MM.1S (cell line): ENCODE data around the gene GFPT2.

Experiments
- DNase-seq: peaks from one replicate; pipeline ENCODE4 v3.0.0-alpha.2; 2015
- H2AFZ ChIP-seq: fragments of 300-600 bp; sonication (generic); 2 replicates; pipeline ENCODE4 v1.6.0; 2016; ENCODE audit warnings: antibody characterized with exemption, low read length
- H3F3A ChIP-seq: fragments of 300-600 bp; sonication (generic); 2 replicates; pipeline ENCODE4 v1.6.1; 2016; ENCODE audit warnings: mild to moderate bottlenecking, antibody characterized with exemption, low read length, moderate library complexity, mixed read lengths; ENCODE audit not compliant: insufficient read depth
- H3K27ac ChIP-seq: fragments of 300-600 bp; sonication (generic); 2 replicates; pipeline ENCODE4 v1.5.1; 2016; ENCODE audit warnings: mild to moderate bottlenecking, low read length
- H3K27me3 ChIP-seq: fragments of 300-600 bp; sonication (generic); replicated peaks from 2 replicates; pipeline ENCODE4 v1.6.0; 2016; ENCODE audit warnings: low read length; ENCODE audit not compliant: insufficient read depth
- H3K36me3 ChIP-seq: fragments of 300-600 bp; sonication (generic); replicated peaks from 2 replicates; pipeline ENCODE4 v1.6.1; 2016; ENCODE audit warnings: mild to moderate bottlenecking, low read length, mixed read lengths; ENCODE audit not compliant: insufficient read depth
- H3K4me1 ChIP-seq: fragments of 300-600 bp; sonication (generic); 2 replicates; pipeline ENCODE4 v1.6.1; 2016; ENCODE audit warnings: low read length, mixed read lengths
- H3K4me2 ChIP-seq: fragments of 300-600 bp; sonication (generic); 2 replicates; pipeline ENCODE4 v1.6.0; 2016; ENCODE audit warnings: low read depth, low read length
- H3K4me3 ChIP-seq: fragments of 300-600 bp; sonication (generic); 2 replicates; pipeline ENCODE4 v1.5.1; 2016; ENCODE audit warnings: low read length, mixed read lengths
- H3K79me2 ChIP-seq: fragments of 300-600 bp; sonication (generic); 2 replicates; pipeline ENCODE4 v1.6.1; 2016; ENCODE audit warnings: mixed run types, low read length, mixed read lengths
- H3K9ac ChIP-seq: fragments of 300-600 bp; sonication (generic); 2 replicates; pipeline ENCODE4 v1.6.1; 2016; ENCODE audit warnings: low read length, mixed read lengths
- H3K9me2 ChIP-seq: fragments of 300-600 bp; sonication (generic); replicated peaks from 2 replicates; pipeline ENCODE4 v1.6.1; 2016; ENCODE audit warnings: mild to moderate bottlenecking, low read length, mixed read lengths; ENCODE audit not compliant: insufficient read depth
- H3K9me3 ChIP-seq: fragments of 300-600 bp; sonication (generic); replicated peaks from 2 replicates; pipeline ENCODE4 v1.6.1; 2016; ENCODE audit warnings: mild to moderate bottlenecking, low read length, mixed read lengths; ENCODE audit not compliant: insufficient read depth
- H4K20me1 ChIP-seq: fragments of 300-600 bp; sonication (generic); 2 replicates; pipeline ENCODE4 v1.6.1; 2016; ENCODE audit warnings: mild to moderate bottlenecking, low read length, moderate library complexity, mixed read lengths; ENCODE audit not compliant: insufficient read depth
- CTCF ChIP-seq: fragments of 300-600 bp; sonication (generic); IDR thresholded peaks from 2 replicates; pipeline ENCODE4 v1.5.1; 2016; ENCODE audit warnings: antibody characterized with exemption, low read length, mixed read lengths
- EZH2 ChIP-seq: fragments of 300-600 bp; sonication (generic); optimal IDR thresholded peaks from 2 replicates; pipeline ENCODE3; 2017; ENCODE audit warnings: low read depth, mild to moderate bottlenecking, antibody characterized with exemption, low read length, mixed read lengths
- EZH2phosphoT487 ChIP-seq: fragments of 300-600 bp; sonication (generic); IDR thresholded peaks from 2 replicates; pipeline ENCODE4 v1.6.1; 2018; ENCODE audit warnings: antibody characterized with exemption, low read length

Gene GFPT2

GRCh38 chr5:180291943-180292831 lies 60.9 kb downstream of the GFPT2 start, which contains the start of gene MAPK9:
Gene MAPK9, minus strand, starts transcription at chr5:180292083. Its CDS starts 11,522 bp downstream, at chr5:180280561.
- H3K9me3 ChIP-seq = no peaks in the 10 kb centered on the region
- H3F3A ChIP-seq = peaks cover 5% of the 10 kb centered on the region; the same call in 1 of the 2 replicates
- H3K4me2 ChIP-seq = peak within 1 kb of the TSS; percentile 73
- peaks cover 41% of the 10 kb centered on the region for H3K79me2 ChIP-seq
- H3K9me2 ChIP-seq = no peaks in the 10 kb centered on the region
- H3K4me1 ChIP-seq = peaks cover 9% of the 10 kb centered on the region
- H2AFZ ChIP-seq = peak within 1 kb of the TSS; percentile 96
- H4K20me1 ChIP-seq = no peaks in the 10 kb centered on the region
- TF ChIP-seq EZH2phosphoT487 (no peak), CTCF (no peak), EZH2 (no peak)
- H3K36me3 ChIP-seq = no peaks in the 10 kb centered on the region
- peak within 1 kb of the TSS; percentile 81 for H3K27ac ChIP-seq
- no peaks in the 10 kb centered on the region for H3K27me3 ChIP-seq
- DNase-seq = peak; percentile 89
- peak within 1 kb of the TSS; percentile 91 for H3K4me3 ChIP-seq
- H3K9ac ChIP-seq = peak within 1 kb of the TSS; percentile 91

GRCh38 chr5:180291234-180291940 lies 61.7 kb downstream of the GFPT2 start:
- Histone ChIP-seq H3K4me1 (peaks cover 9% of the 10 kb centered on the region), H3K4me3 (peak overlapping the region; percentile 86), H3K27me3 (no peaks in the 10 kb centered on the region), H3K79me2 (peaks cover 42% of the 10 kb centered on the region), H2AFZ (peak overlapping the region; percentile 73; the same call in 1 of the 2 replicates), H3K4me2 (peak overlapping the region; percentile 69), H3K27ac (no peak overlapping the region), H3K9me2 (no peaks in the 10 kb centered on the region), H3K36me3 (no peaks in the 10 kb centered on the region), H3K9ac (peak overlapping the region; percentile 76; the same call in 1 of the 2 replicates), H3F3A (peaks cover 5% of the 10 kb centered on the region; the same call in 1 of the 2 replicates), H3K9me3 (no peaks in the 10 kb centered on the region), H4K20me1 (no peaks in the 10 kb centered on the region)
- DNase-seq = peak; percentile 27
- no peak for TF ChIP-seq EZH2phosphoT487
- TF ChIP-seq EZH2 = no peak
- no peak for TF ChIP-seq CTCF

- Histone ChIP-seq H2AFZ (no peak overlapping the region), H3K4me2 (peak overlapping the region; percentile 69), H3K9me3 (no peaks in the 10 kb centered on the region), H3K27me3 (no peaks in the 10 kb centered on the region), H3K4me3 (peak overlapping the region; percentile 86; the same call in 1 of the 2 replicates), H3K27ac (no peak overlapping the region), H3K9me2 (no peaks in the 10 kb centered on the region), H3F3A (peaks cover 5% of the 10 kb centered on the region; the same call in 1 of the 2 replicates), H3K4me1 (peaks cover 9% of the 10 kb centered on the region), H3K9ac (no peak overlapping the region; the same call in 1 of the 2 replicates), H3K79me2 (peaks cover 42% of the 10 kb centered on the region), H4K20me1 (no peaks in the 10 kb centered on the region), H3K36me3 (no peaks in the 10 kb centered on the region)
- DNase-seq = no peak
- TF ChIP-seq EZH2phosphoT487 = no peak
- no peak for TF ChIP-seq EZH2
- no peak for TF ChIP-seq CTCF
These were observed 62.4 kb downstream of the GFPT2 start for GRCh38 chr5:180290568-180291233.
